ENCODE data around the gene C10orf71.

The C10orf71 gene

GRCh38 chr10:49310901-49311554 lies 12.1 kb downstream of the C10orf71 start:
- no peak overlapping the region for H3K4me3 ChIP-seq (ENCODE audit: low read depth, low read length)
- DNase-seq (ENCODE audit: low read depth) = no peak

GRCh38 chr10:49311555-49312236 lies 12.7 kb downstream of the C10orf71 start:
- H3K4me3 ChIP-seq (ENCODE audit: low read depth, low read length) = no peak overlapping the region
- DNase-seq (ENCODE audit: low read depth) = no peak

- H3K4me3 ChIP-seq (ENCODE audit: low read depth, low read length) = no peak overlapping the region
- no peak for DNase-seq (ENCODE audit: low read depth)
Measured at GRCh38 chr10:49312246-49312869, 13.4 kb downstream of the C10orf71 start.

GRCh38 chr10:49313501-49314070 lies 14.6 kb downstream of the C10orf71 start:
- H3K4me3 ChIP-seq (ENCODE audit: low read depth, low read length) = no peak overlapping the region
- DNase-seq (ENCODE audit: low read depth) = no peak

- H3K4me3 ChIP-seq (ENCODE audit: low read depth, low read length) = no peak overlapping the region
- no peak for DNase-seq (ENCODE audit: low read depth)
Measured at GRCh38 chr10:49314806-49315205, 15.8 kb downstream of the C10orf71 start.

- no peak overlapping the region for H3K4me3 ChIP-seq (ENCODE audit: low read depth, low read length)
- DNase-seq (ENCODE audit: low read depth) = no peak
Measured at GRCh38 chr10:49318028-49318427, 19.1 kb downstream of the C10orf71 start.

GRCh38 chr10:49318755-49319154 lies 19.8 kb downstream of the C10orf71 start:
- no peak for DNase-seq (ENCODE audit: low read depth)
- no peak overlapping the region for H3K4me3 ChIP-seq (ENCODE audit: low read depth, low read length)

GRCh38 chr10:49319206-49319605 lies 20.2 kb downstream of the C10orf71 start:
- DNase-seq (ENCODE audit: low read depth) = no peak
- no peak overlapping the region for H3K4me3 ChIP-seq (ENCODE audit: low read depth, low read length)

GRCh38 chr10:49320191-49320590 lies 21.2 kb downstream of the C10orf71 start:
- no peak for DNase-seq (ENCODE audit: low read depth)

GRCh38 chr10:49321021-49321420 lies 22.1 kb downstream of the C10orf71 start:
- DNase-seq (ENCODE audit: low read depth) = no peak
- no peak overlapping the region for H3K4me3 ChIP-seq (ENCODE audit: low read depth, low read length)

More at GRCh38 chr10:49320191-49320590, 21.2 kb downstream of the C10orf71 start:
- no peak overlapping the region for H3K4me3 ChIP-seq (ENCODE audit: low read depth, low read length)

GRCh38 chr10:49322371-49323170 lies 23.6 kb downstream of the C10orf71 start:
- DNase-seq (ENCODE audit: low read depth) = no peak
- H3K4me3 ChIP-seq (ENCODE audit: low read depth, low read length) = no peak overlapping the region

GRCh38 chr10:49323171-49323895 lies 24.4 kb downstream of the C10orf71 start:
- DNase-seq (ENCODE audit: low read depth) = no peak
- no peak overlapping the region for H3K4me3 ChIP-seq (ENCODE audit: low read depth, low read length)

GRCh38 chr10:49323896-49324270 lies 24.9 kb downstream of the C10orf71 start:
- DNase-seq (ENCODE audit: low read depth) = no peak
- H3K4me3 ChIP-seq (ENCODE audit: low read depth, low read length) = no peak overlapping the region

- no peak for DNase-seq (ENCODE audit: low read depth)
- no peak overlapping the region for H3K4me3 ChIP-seq (ENCODE audit: low read depth, low read length)
Measured at GRCh38 chr10:49324711-49325110, 25.7 kb downstream of the C10orf71 start.

- no peak for DNase-seq (ENCODE audit: low read depth)
- H3K4me3 ChIP-seq (ENCODE audit: low read depth, low read length) = no peak overlapping the region
Measured at GRCh38 chr10:49325131-49325915, 26.4 kb downstream of the C10orf71 start.

- H3K4me3 ChIP-seq (ENCODE audit: low read depth, low read length) = no peak overlapping the region
- no peak for DNase-seq (ENCODE audit: low read depth)
Measured at GRCh38 chr10:49325916-49326783, 27.2 kb downstream of the C10orf71 start.

- no peak overlapping the region for H3K4me3 ChIP-seq (ENCODE audit: low read depth, low read length)
- DNase-seq (ENCODE audit: low read depth) = no peak
Measured at GRCh38 chr10:49327036-49327813, 28.3 kb downstream of the C10orf71 start.

Measured in skeletal muscle cell (primary cell).